Smooth muscle cell (in vitro differentiated cells): ENCODE measurements around the gene DNM3. TPM values are rescaled to one million over a fixed set of nuclear protein-coding genes. Genes with fewer than 3 reads are reported as not detected.

Experiments used
- DNase-seq: peaks from one replicate; lab custom pipeline; 2025; ENCODE audit not compliant: unreplicated experiment; lab: John Stamatoyannopoulos, UW
- H2AFZ ChIP-seq: fragments of 200-600 bp; sonication (generic); 2 replicates; pipeline ENCODE4 v1.6.0; 2016; ENCODE audit warnings: antibody characterized with exemption, low read depth, mild to moderate bottlenecking
- H3F3A ChIP-seq: fragments of 200-600 bp; sonication (generic); 2 replicates; pipeline ENCODE4 v1.6.0; 2017; ENCODE audit warnings: antibody characterized with exemption, low read depth
- H3K27ac ChIP-seq: fragments of 200-600 bp; sonication (generic); 2 replicates; pipeline ENCODE4 v1.5.1; 2016; ENCODE audit warnings: low read depth, mild to moderate bottlenecking
- H3K27me3 ChIP-seq: fragments of 200-600 bp; sonication (generic); 2 replicates; pipeline ENCODE4 v1.6.1; 2016; ENCODE audit warnings: low read depth, mild to moderate bottlenecking
- H3K36me3 ChIP-seq: fragments of 200-600 bp; sonication (generic); 2 replicates; pipeline ENCODE4 v1.5.1; 2016; ENCODE audit warnings: low read depth
- H3K4me1 ChIP-seq: fragments of 200-600 bp; sonication (generic); 2 replicates; pipeline ENCODE4 v1.5.1; 2016; ENCODE audit warnings: low read depth
- H3K4me2 ChIP-seq: fragments of 200-600 bp; sonication (generic); 2 replicates; pipeline ENCODE4 v1.6.0; 2016; ENCODE audit warnings: mild to moderate bottlenecking
- H3K4me3 ChIP-seq: fragments of 200-600 bp; sonication (generic); 2 replicates; pipeline ENCODE4 v1.5.1; 2016; ENCODE audit warnings: mild to moderate bottlenecking
- H3K79me2 ChIP-seq: fragments of 200-600 bp; sonication (generic); 2 replicates; pipeline ENCODE4 v1.6.0; 2016; ENCODE audit warnings: low read depth, mild to moderate bottlenecking
- H3K9ac ChIP-seq: fragments of 200-600 bp; sonication (generic); 2 replicates; pipeline ENCODE4 v1.6.0; 2016; ENCODE audit warnings: low read depth
- H3K9me3 ChIP-seq: fragments of 200-600 bp; sonication (generic); replicated peaks from 2 replicates; pipeline ENCODE4 v1.5.1; 2016; ENCODE audit warnings: low read depth
- H4K20me1 ChIP-seq: fragments of 200-600 bp; sonication (generic); 2 replicates; pipeline ENCODE4 v1.6.0; 2016; ENCODE audit warnings: low read depth
- WGBS: methylation state at CpG from one replicate; pipeline ENCODE4 v1.1.7; 2016; ENCODE audit warnings: low lambda C conversion rate; 5-methylcytosine and 5-hydroxymethylcytosine counted together
- polyA plus RNA-seq: library from polyadenylated mRNA; unstranded; fragments of >200 nt; fragmentation: Nextera tagmentation; extraction: Ambion mirVana; gene quantifications from 2 replicates; pipeline ENCODE4 v1.2.1, GENCODE V29; 2016
- total RNA-seq: library from RNA; depleted of rRNA; stranded (reverse); fragments of >200 nt; gene quantifications from 2 replicates; pipeline ENCODE4 v1.2.3, GENCODE V29; 2014
- TF ChIP-seq, protein P1 (sequence below): fragments of 200-600 bp; sonication (generic); IDR thresholded peaks from 2 replicates; pipeline ENCODE4 v1.5.1; 2017; ENCODE audit warnings: borderline replicate concordance, mild to moderate bottlenecking, antibody characterized with exemption; ENCODE audit not compliant: insufficient read depth, poor library complexity, severe bottlenecking

The DNM3 gene
- total and polyA plus RNA-seq, 2 experiments from 2014 or later, result 1.7 to 3.0 TPM

DNA sequence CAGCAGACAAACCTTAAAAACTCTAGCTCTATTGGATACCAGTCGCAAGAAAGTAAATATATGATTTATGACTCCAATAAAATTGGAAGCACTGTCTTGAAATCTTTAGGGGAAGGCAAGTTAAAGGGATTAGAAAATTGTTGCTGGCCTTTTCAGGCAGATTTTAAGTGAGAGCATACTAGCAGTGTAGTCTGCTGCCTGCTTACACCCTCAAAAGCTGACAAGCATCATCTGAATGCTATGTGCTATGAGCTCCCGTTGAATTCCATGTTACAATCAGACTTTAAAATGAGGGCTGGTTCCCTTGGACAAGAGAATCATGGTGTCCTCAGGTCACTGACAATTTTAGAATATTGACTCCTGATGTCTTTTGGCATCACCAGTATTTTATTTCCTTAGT, 308.0 kb downstream of the DNM3 start:
- H3K9ac ChIP-seq, result peak overlapping the region; percentile 34
- peaks cover 30% of the 10 kb centered on the region for H3F3A ChIP-seq
- H3K36me3 ChIP-seq, result no peaks in the 10 kb centered on the region
- H3K27ac ChIP-seq, result peak overlapping the region; percentile 98
- 16% methylated on average over 2 of the region's 2 CpGs for WGBS
- H3K27me3 ChIP-seq, result no peaks in the 10 kb centered on the region
- H4K20me1 ChIP-seq, result no peaks in the 10 kb centered on the region
- DNase-seq, result no peak
- peak overlapping the region; percentile 67 for H2AFZ ChIP-seq
- peaks cover 24% of the 10 kb centered on the region for H3K4me1 ChIP-seq
- TF ChIP-seq, protein P1, sequence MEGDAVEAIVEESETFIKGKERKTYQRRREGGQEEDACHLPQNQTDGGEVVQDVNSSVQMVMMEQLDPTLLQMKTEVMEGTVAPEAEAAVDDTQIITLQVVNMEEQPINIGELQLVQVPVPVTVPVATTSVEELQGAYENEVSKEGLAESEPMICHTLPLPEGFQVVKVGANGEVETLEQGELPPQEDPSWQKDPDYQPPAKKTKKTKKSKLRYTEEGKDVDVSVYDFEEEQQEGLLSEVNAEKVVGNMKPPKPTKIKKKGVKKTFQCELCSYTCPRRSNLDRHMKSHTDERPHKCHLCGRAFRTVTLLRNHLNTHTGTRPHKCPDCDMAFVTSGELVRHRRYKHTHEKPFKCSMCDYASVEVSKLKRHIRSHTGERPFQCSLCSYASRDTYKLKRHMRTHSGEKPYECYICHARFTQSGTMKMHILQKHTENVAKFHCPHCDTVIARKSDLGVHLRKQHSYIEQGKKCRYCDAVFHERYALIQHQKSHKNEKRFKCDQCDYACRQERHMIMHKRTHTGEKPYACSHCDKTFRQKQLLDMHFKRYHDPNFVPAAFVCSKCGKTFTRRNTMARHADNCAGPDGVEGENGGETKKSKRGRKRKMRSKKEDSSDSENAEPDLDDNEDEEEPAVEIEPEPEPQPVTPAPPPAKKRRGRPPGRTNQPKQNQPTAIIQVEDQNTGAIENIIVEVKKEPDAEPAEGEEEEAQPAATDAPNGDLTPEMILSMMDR, result no peak
- peaks cover 8% of the 10 kb centered on the region for H3K79me2 ChIP-seq
- H3K9me3 ChIP-seq, result no peaks in the 10 kb centered on the region
- H3K4me3 ChIP-seq, result peak overlapping the region; percentile 14
- H3K4me2 ChIP-seq, result peak overlapping the region; percentile 69

DNA sequence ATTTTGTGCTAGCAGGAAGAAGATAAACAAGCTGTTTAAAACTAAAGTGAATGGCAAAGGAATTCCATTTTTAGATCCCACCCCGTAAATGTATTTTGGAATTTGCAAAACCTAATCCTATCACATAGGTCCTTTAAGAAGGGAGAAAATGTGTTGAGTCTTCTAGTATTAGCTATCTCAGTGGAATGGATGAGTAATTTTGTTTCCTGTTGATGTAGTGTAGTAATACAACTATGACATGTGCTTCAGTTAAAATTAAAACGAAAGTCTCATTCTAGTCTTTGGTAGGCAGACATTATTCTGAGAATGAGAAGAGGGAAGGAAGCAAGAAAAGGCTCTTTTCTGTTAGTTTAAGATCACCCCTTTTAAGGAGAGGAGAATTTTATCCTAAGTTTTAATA, 313.3 kb downstream of the DNM3 start:
- no peak for DNase-seq
- no peaks in the 10 kb centered on the region for H3K27me3 ChIP-seq
- peak overlapping the region; percentile 91 for H3K9ac ChIP-seq
- peaks cover 21% of the 10 kb centered on the region for H3K4me1 ChIP-seq
- no peaks in the 10 kb centered on the region for H3K9me3 ChIP-seq
- H3K4me3 ChIP-seq, result peak overlapping the region; percentile 30
- TF ChIP-seq, protein P1, result no peak
- peaks cover 10% of the 10 kb centered on the region for H3F3A ChIP-seq
- 5% methylated on average over 2 of the region's 2 CpGs for WGBS
- no peaks in the 10 kb centered on the region for H4K20me1 ChIP-seq
- no peaks in the 10 kb centered on the region for H3K36me3 ChIP-seq
- no peaks in the 10 kb centered on the region for H3K79me2 ChIP-seq
- peak overlapping the region; percentile 98 for H3K27ac ChIP-seq
- peak overlapping the region; percentile 78 for H3K4me2 ChIP-seq
- peak overlapping the region; percentile 42 for H2AFZ ChIP-seq

DNA sequence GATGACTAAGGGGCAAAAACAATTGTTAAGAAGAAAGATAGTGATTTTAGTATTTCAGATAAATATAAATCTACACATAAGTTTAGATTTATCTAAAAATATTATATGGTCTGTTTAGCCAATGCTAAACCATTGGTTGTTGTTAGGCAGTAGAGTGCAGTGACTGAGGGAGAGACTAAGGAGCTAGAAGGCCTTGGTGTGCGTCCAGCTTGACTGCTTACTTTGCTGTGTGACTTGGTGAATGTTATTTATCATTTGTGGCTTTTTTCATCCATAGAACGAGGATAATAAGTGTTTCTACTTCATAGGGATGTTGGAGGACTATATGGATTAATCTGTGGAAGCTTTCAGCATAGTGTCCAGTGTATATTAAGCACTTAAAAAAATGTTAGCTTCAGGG, 314.5 kb downstream of the DNM3 start:
- 43% methylated on average over 2 of the region's 2 CpGs for WGBS
- Histone ChIP-seq H3K36me3 (no peaks in the 10 kb centered on the region), H3K9ac (peak overlapping the region; percentile 91), H2AFZ (peak overlapping the region; percentile 17), H3K4me2 (no peak overlapping the region), H3K4me3 (no peak overlapping the region), H3K4me1 (peaks cover 21% of the 10 kb centered on the region), H3F3A (peaks cover 10% of the 10 kb centered on the region), H4K20me1 (no peaks in the 10 kb centered on the region), H3K27ac (peak overlapping the region; percentile 98), H3K79me2 (no peaks in the 10 kb centered on the region), H3K27me3 (no peaks in the 10 kb centered on the region), H3K9me3 (no peaks in the 10 kb centered on the region)
- no peak for DNase-seq
- TF ChIP-seq, protein P1, result no peak

- H3K79me2 ChIP-seq, result no peaks in the 10 kb centered on the region
- no peaks in the 10 kb centered on the region for H4K20me1 ChIP-seq
- H3K4me3 ChIP-seq, result no peak overlapping the region
- no peaks in the 10 kb centered on the region for H3F3A ChIP-seq
- H3K27ac ChIP-seq, result no peak overlapping the region
- no peaks in the 10 kb centered on the region for H3K36me3 ChIP-seq
- H3K4me2 ChIP-seq, result no peak overlapping the region
- no peaks in the 10 kb centered on the region for H3K9me3 ChIP-seq
- TF ChIP-seq, protein P1, result no peak
- no peak for DNase-seq
- no peak overlapping the region for H3K9ac ChIP-seq
- H3K27me3 ChIP-seq, result no peaks in the 10 kb centered on the region
- no peak overlapping the region for H2AFZ ChIP-seq
- 89% methylated on average over 2 of the region's 2 CpGs for WGBS
- no peaks in the 10 kb centered on the region for H3K4me1 ChIP-seq
These were observed 320.9 kb downstream of the DNM3 start for GRCh38 chr1:172162236-172162635.
